ENCODE measurements around the gene ECSIT.

- TF ChIP-seq CTCF (IDR thresholded peaks at IDR 0.05), result no peak
- no peak for TF ChIP-seq POLR2A (IDR thresholded peaks at IDR 0.05)
Observed at GRCh38 chr19:11528551-11529341, at the start of gene ECSIT.
